ENCODE measurements around the gene SCT. TPM values are rescaled to one million over a fixed set of nuclear protein-coding genes. Genes with fewer than 3 reads are reported as not detected.
A peak's percentile ranks its signal among the peaks of the same experiment; 100 is the strongest.

The SCT gene
- total and polyA plus RNA-seq, 8 donors = 1.6 to 3.0 (median 2.5) TPM; not detected in 2

DNA sequence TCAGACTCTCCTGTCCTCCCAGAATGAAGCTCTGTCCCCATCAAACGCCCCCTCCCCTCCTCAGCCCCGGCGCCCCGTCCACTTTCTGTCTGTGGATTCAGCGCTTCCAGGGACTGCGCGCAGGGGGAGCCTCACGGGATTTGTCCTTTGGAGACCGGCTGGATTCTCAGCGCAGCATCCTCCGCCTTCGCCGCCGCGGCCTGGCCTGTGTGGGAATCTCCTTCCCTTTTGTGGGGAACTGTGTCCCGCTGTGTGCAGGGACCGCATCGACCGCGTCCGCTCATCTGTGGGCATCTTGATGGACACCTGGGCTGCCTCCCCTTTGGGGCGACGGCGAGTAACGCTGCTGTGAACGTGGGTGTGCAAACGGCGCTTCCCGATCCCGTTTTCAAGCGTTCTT is 1.1 kb upstream of the SCT start:
- Histone ChIP-seq H3K4me1 (peaks cover 0 to 2% of the 10 kb centered on the region in 2 donors), H3K36me3 (no peaks in the 10 kb centered on the region), H3K27ac (no peak overlapping the region), H3K9me3 (no peaks in the 10 kb centered on the region), H3K4me3 (no peak overlapping the region), H3K27me3 (peaks cover 14 to 46% of the 10 kb centered on the region in 2 donors)
- ATAC-seq (no peak), DNase-seq (peak in 1 of 4 donors; percentile 78)
- intact Hi-C loops (cut with DNase I) = no loop called here
- TF ChIP-seq, protein P1, sequence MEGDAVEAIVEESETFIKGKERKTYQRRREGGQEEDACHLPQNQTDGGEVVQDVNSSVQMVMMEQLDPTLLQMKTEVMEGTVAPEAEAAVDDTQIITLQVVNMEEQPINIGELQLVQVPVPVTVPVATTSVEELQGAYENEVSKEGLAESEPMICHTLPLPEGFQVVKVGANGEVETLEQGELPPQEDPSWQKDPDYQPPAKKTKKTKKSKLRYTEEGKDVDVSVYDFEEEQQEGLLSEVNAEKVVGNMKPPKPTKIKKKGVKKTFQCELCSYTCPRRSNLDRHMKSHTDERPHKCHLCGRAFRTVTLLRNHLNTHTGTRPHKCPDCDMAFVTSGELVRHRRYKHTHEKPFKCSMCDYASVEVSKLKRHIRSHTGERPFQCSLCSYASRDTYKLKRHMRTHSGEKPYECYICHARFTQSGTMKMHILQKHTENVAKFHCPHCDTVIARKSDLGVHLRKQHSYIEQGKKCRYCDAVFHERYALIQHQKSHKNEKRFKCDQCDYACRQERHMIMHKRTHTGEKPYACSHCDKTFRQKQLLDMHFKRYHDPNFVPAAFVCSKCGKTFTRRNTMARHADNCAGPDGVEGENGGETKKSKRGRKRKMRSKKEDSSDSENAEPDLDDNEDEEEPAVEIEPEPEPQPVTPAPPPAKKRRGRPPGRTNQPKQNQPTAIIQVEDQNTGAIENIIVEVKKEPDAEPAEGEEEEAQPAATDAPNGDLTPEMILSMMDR (IDR thresholded peaks at IDR 0.05) = no peak

DNA sequence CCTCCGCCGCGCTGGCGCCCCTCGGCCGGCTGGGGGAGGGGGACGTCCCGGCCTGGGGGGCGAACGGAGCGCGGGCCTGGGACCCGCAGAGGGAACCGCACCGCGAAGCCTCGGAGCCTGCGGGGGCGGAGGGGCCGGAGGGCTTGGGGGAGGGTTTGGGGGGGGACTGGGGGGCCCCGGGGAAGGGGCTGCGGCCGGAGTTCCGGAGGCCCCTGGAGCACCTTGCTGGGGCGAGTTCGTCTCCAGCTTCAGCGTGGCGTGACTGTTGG is 261 bp upstream of the SCT start:
- peaks cover 0 to 2% of the 10 kb centered on the region in 2 donors for H3K4me1 ChIP-seq
- no peak overlapping the region for H3K27ac ChIP-seq
- TF ChIP-seq, protein P1 (IDR thresholded peaks at IDR 0.05) = no peak
- DNase-seq (no peak), ATAC-seq (no peak)
- H3K27me3 ChIP-seq = peaks cover 14 to 46% of the 10 kb centered on the region in 2 donors
- intact Hi-C loops (cut with DNase I) = no loop called here
- no peaks in the 10 kb centered on the region for H3K9me3 ChIP-seq
- no peak overlapping the region for H3K4me3 ChIP-seq
- no peaks in the 10 kb centered on the region for H3K36me3 ChIP-seq

DNA sequence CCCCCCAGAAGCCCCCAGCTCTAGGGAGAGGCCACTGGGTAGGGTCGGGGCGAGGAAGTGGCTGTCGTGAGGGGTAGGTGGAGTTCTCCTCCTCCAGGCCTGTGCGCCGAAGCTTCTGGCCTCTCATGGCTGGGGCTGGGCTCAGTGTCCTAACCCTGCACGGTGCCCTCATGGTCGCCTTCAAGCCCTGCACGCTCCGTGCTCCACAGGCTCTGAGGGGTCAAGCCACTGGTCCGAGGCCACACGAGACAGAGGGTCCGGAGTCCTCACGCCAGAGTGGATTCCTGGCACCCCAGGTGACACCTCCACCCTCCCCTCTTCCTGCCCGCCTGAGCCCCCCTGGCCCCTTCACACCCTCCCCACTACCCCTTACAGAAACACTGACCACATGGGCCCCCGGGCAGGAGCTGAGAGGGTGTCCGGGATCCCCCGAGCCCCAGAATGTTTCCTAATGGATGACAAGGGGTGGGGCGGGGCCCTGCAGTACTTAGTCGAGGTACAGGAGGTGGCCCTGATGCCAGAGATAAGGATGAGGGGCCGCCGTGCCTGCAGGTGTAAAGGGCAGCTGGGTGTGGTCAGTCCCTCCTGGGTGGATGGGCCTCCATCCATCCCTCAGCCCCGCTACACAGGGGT is 1.2 kb downstream of the SCT start:
- no peaks in the 10 kb centered on the region for H3K36me3 ChIP-seq
- no peak overlapping the region for H3K27ac ChIP-seq
- DNase-seq = no peak
- peaks cover 14 to 46% of the 10 kb centered on the region in 2 donors for H3K27me3 ChIP-seq
- H3K4me1 ChIP-seq = peaks cover 0 to 5% of the 10 kb centered on the region in 2 donors
- TF ChIP-seq, protein P1 (IDR thresholded peaks at IDR 0.05) = no peak
- intact Hi-C loops (cut with DNase I) = no loop called here
- H3K4me3 ChIP-seq = no peak overlapping the region
- ATAC-seq = no peak
- no peaks in the 10 kb centered on the region for H3K9me3 ChIP-seq

DNA sequence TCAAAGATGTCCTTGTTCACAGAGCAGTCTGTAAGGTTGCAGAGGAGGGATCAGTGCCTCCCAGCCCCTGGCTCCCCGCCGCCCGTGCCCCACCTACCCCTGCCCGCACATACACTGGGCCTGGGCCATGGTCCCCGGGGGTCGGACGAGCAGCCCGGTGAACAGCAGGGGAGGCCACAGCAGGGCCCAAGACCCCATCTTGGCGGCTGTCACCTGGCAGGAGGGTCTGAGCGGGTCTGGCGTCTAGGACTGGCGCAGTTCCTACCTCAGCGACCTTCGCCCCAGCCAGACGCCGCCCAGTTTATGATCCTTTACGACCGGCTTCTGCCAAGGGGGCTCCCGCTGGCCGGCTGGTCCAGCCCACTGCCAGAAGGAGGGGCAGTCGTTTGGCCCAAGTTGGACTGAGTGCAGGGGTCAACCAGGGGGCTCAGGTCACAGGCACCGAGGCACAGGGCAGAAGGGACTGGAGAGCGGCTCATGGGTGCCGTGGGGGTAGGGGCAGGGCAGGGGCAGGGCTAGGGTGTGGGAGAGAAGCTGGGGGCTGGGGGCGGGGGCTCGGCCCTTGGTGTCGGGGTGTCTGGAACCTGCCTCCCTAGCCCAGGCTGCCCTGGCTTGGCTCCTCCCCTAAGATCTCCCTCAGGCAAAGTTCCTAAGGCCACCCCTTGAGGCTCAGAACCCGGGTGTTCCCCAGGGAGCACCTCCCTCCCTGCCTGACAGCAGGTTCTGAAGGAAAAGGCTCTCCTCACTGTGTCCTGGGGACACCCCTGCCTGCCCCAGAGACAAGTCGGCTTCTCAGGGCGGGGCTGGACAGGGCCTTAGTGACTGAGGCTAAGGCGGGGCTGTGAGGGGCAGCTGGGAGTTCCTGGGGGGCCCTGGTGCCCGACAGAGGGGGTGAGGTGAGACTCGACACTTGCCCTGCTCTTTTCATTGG is 2.0 kb downstream of the SCT start, which contains the start of gene CDHR5:
Gene CDHR5 (minus strand): TSS at position 251 of the 931 bp plus-strand sequence. CDS start 53 bp downstream, at position 198.
- TF ChIP-seq, protein P1 (IDR thresholded peaks at IDR 0.05) = no peak
- no peak within 1 kb of the TSS for H3K27ac ChIP-seq

More for the DNA sequence above, 2.0 kb downstream of the SCT start, which contains the start of gene CDHR5:
- Histone ChIP-seq H3K9me3 (no peaks in the 10 kb centered on the region), H3K4me1 (peaks cover 0 to 13% of the 10 kb centered on the region in 2 donors), H3K4me3 (no peak within 1 kb of the TSS), H3K27me3 (peaks cover 14 to 46% of the 10 kb centered on the region in 2 donors), H3K36me3 (no peaks in the 10 kb centered on the region)
- DNase-seq = no peak
- no peak for ATAC-seq
- intact Hi-C loops (cut with DNase I) = no loop called here

Data from left lung (tissue), 10 donors.